SU-DHL-6 (cell line): ENCODE measurements around the gene TRDN.

Experiments
- H2AFZ ChIP-seq: fragments of 200-600 bp; sonication (generic); 2 replicates; pipeline ENCODE4 v1.6.1; 2014; ENCODE audit warnings: low read depth, mild to moderate bottlenecking, moderate library complexity, mixed read lengths, antibody characterized with exemption, low read length; ENCODE audit not compliant: severe bottlenecking
- H3F3A ChIP-seq: fragments of 200-600 bp; shearing (Covaris generic); 2 replicates; pipeline ENCODE4 v1.6.0; 2016; ENCODE audit warnings: antibody characterized with exemption, mild to moderate bottlenecking; ENCODE audit not compliant: insufficient read depth
- H3K27ac ChIP-seq: fragments of 200-600 bp; sonication (generic); 2 replicates; pipeline ENCODE4 v1.5.1; 2016; ENCODE audit warnings: low read depth, mild to moderate bottlenecking, low read length, moderate library complexity, mixed read lengths
- H3K27me3 ChIP-seq: fragments of 200-600 bp; sonication (generic), shearing (Covaris generic); 2 replicates; pipeline ENCODE4 v1.6.0; 2014; ENCODE audit warnings: mild to moderate bottlenecking, low read length
- H3K36me3 ChIP-seq: fragments of 200-600 bp; sonication (generic); 2 replicates; pipeline ENCODE4 v1.6.1; 2014; ENCODE audit warnings: mild to moderate bottlenecking, low read length, mixed read lengths
- H3K4me2 ChIP-seq: fragments of 300-600, 200-600 bp; shearing (Covaris generic), sonication (generic); 2 replicates; pipeline ENCODE4 v1.6.0; 2014; ENCODE audit warnings: low read length, low read depth, mild to moderate bottlenecking; ENCODE audit not compliant: poor library complexity, severe bottlenecking
- H3K4me3 ChIP-seq: fragments of 200-600 bp; sonication (generic); 2 replicates; pipeline ENCODE4 v1.5.1; 2014; ENCODE audit warnings: antibody characterized with exemption, low read length, mild to moderate bottlenecking, mixed read lengths; ENCODE audit not compliant: insufficient read depth, poor library complexity, severe bottlenecking
- H3K79me2 ChIP-seq: fragments of 200-600 bp; sonication (generic); 2 replicates; pipeline ENCODE4 v1.6.1; 2014; ENCODE audit warnings: mild to moderate bottlenecking, low read length, moderate library complexity; ENCODE audit not compliant: insufficient read depth
- H3K9ac ChIP-seq: fragments of 200-600 bp; sonication (generic); 2 replicates; pipeline ENCODE4 v1.7.0; 2014; ENCODE audit warnings: mild to moderate bottlenecking, low read length
- H3K9me2 ChIP-seq: fragments of 200-600 bp; sonication (generic); replicated peaks from 2 replicates; pipeline ENCODE4 v1.6.1; 2014; ENCODE audit warnings: low read length; ENCODE audit not compliant: insufficient read depth
- H3K9me3 ChIP-seq: fragments of 200-600 bp; sonication (generic); 2 replicates; pipeline ENCODE4 v1.6.1; 2014; ENCODE audit warnings: low read length, mixed read lengths; ENCODE audit not compliant: insufficient read depth
- H4K20me1 ChIP-seq: fragments of 200-600 bp; sonication (generic); 2 replicates; pipeline ENCODE4 v1.6.1; 2014; ENCODE audit warnings: low read depth, mild to moderate bottlenecking, antibody characterized with exemption, low read length, moderate library complexity, mixed read lengths
- CTCF ChIP-seq: fragments of 200-600 bp; sonication (generic); IDR thresholded peaks from one replicate; pipeline ENCODE4 v1.5.1; 2017; ENCODE audit warnings: antibody characterized with exemption, mild to moderate bottlenecking, low read length, moderate library complexity; ENCODE audit not compliant: insufficient read depth, poor library complexity, severe bottlenecking
- EZH2phosphoT487 ChIP-seq: fragments of 200-600 bp; sonication (generic), shearing (Covaris generic); conservative IDR thresholded peaks from 2 replicates; pipeline ENCODE4 v1.6.1; 2018; ENCODE audit warnings: mild to moderate bottlenecking, antibody characterized with exemption, low read length, moderate library complexity, mixed read lengths

The TRDN gene

GRCh38 chr6:123515715-123516114, 121.0 kb downstream of the TRDN start:
- H3K9me3 ChIP-seq, result no peaks in the 10 kb centered on the region
- TF ChIP-seq CTCF (no peak), EZH2phosphoT487 (no peak)
- no peak overlapping the region for H3K9ac ChIP-seq
- no peak overlapping the region for H3K4me2 ChIP-seq
- H3K27ac ChIP-seq, result no peak overlapping the region
- no peaks in the 10 kb centered on the region for H3K9me2 ChIP-seq
- H4K20me1 ChIP-seq, result no peaks in the 10 kb centered on the region
- no peak overlapping the region for H2AFZ ChIP-seq
- no peak overlapping the region for H3K4me3 ChIP-seq
- no peaks in the 10 kb centered on the region for H3K36me3 ChIP-seq
- no peaks in the 10 kb centered on the region for H3F3A ChIP-seq
- no peaks in the 10 kb centered on the region for H3K79me2 ChIP-seq
- H3K27me3 ChIP-seq, result no peaks in the 10 kb centered on the region

- no peak for TF ChIP-seq EZH2phosphoT487
- no peak for TF ChIP-seq CTCF
Observed at GRCh38 chr6:123509112-123509511, 127.6 kb downstream of the TRDN start.

DNA sequence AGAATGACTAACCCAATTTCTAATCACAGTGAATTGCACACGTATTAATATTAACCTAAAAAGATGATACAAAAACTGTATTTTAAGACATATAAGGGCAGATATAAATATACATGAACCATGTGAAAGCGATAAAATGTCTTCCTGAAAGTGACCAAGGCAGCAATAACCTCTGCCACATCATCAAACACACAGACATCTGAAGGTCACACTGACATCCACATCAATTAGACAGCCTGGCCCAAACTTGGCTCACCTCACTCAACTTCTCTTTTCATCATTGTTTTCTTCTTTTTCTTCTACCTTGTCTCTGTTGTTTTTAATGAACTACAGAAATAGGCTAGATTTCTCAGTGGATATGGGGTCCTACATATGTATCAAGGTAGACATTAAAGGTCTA, 128.5 kb downstream of the TRDN start:
- H3K36me3 ChIP-seq, result no peaks in the 10 kb centered on the region

More at GRCh38 chr6:123509112-123509511, 127.6 kb downstream of the TRDN start:
- no peaks in the 10 kb centered on the region for H3K9me3 ChIP-seq
- no peaks in the 10 kb centered on the region for H3K79me2 ChIP-seq
- H3F3A ChIP-seq, result no peaks in the 10 kb centered on the region
- H3K4me3 ChIP-seq, result no peak overlapping the region
- H3K27me3 ChIP-seq, result no peaks in the 10 kb centered on the region
- H3K9ac ChIP-seq, result no peak overlapping the region
- no peak overlapping the region for H3K27ac ChIP-seq
- no peak overlapping the region for H2AFZ ChIP-seq
- H3K36me3 ChIP-seq, result no peaks in the 10 kb centered on the region
- no peak overlapping the region for H3K4me2 ChIP-seq
- H4K20me1 ChIP-seq, result no peaks in the 10 kb centered on the region
- no peaks in the 10 kb centered on the region for H3K9me2 ChIP-seq

More for the DNA sequence above, 128.5 kb downstream of the TRDN start:
- H2AFZ ChIP-seq, result no peak overlapping the region
- no peak overlapping the region for H3K9ac ChIP-seq
- H3K27me3 ChIP-seq, result no peaks in the 10 kb centered on the region
- no peak overlapping the region for H3K4me3 ChIP-seq
- H3K9me2 ChIP-seq, result no peaks in the 10 kb centered on the region
- TF ChIP-seq EZH2phosphoT487 (no peak), CTCF (no peak)
- no peaks in the 10 kb centered on the region for H3F3A ChIP-seq
- no peak overlapping the region for H3K27ac ChIP-seq
- no peaks in the 10 kb centered on the region for H3K79me2 ChIP-seq
- H3K9me3 ChIP-seq, result no peaks in the 10 kb centered on the region
- H3K4me2 ChIP-seq, result no peak overlapping the region
- no peaks in the 10 kb centered on the region for H4K20me1 ChIP-seq
